AML-193 (cell line): ENCODE measurements around the gene CAMSAP1.

Experiments used
- DNase-seq, 2 experiments: peaks; one replicate each; lab custom pipeline; 2025; lab: John Stamatoyannopoulos, UW

CAMSAP1 gene

DNA sequence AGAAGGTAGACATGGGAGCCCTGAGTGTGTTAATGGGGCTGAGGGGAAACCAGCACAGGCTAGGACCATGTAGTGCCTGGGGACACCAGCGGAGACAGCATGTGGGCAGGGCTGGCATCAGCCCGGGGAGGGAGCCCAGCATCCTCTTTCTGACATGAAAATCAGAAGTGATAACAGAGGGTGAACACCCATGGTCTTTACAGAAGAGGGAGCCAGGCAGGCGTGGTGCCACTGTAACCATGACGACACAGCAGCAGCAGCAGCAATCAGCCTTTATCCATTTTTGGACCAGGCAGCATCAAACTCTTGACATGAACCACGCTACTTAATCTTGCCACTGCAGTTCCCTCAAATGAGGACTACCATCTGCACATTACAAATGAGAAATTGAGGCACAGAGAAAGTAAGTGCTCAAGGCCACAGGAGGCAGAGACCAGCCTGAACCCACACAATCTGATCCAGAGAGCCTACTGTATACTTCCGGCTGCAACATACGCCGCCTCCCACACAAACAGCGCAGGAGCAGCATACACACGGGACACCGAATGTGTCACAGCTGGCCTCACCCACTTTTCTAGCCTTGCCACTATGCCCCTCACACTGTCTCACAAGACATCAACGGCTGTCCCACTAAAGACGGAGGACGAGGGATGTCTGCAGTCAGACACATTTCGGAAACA lies 23.8 kb downstream of the CAMSAP1 start:
- no peak for DNase-seq

DNA sequence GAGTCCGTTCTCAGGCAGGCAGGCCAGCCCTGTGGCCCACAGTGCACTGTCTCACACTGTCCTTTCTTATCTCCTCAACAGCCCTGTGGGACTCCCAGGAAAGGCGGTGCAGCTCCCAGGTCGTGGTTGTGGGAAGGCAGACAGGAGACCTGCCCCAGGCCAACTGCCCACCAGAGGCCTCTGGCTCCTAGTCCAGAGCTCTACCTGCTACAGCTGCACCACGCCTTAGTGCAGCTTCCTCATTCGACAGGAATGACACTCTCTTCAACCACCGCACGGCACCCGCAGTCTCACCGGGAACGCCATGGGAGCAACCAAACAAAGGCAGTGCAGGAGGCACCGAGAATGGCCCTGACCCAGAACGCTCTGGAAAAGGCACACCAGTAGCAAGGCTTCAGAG lies 25.3 kb downstream of the CAMSAP1 start:
- no peak for DNase-seq

DNA sequence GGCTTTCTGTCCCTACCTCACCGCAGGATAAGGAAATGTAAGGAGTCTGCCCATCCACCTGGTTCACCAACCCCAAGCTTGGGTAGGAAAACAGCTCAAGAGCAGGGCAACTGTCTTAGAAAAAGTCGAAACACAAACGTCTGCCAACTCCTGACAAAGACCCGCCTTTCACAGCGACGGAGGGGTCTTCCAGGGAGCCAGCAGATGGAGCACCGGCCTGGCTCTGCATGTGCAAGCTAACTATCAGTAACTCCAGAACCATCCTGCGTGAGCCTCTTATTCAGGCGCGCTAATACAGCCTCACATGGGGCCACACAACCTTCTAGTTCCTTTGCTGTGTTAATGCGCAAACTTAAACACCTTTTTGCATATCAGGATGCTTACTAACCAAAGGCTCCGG lies 26.9 kb downstream of the CAMSAP1 start:
- DNase-seq: no peak

DNA sequence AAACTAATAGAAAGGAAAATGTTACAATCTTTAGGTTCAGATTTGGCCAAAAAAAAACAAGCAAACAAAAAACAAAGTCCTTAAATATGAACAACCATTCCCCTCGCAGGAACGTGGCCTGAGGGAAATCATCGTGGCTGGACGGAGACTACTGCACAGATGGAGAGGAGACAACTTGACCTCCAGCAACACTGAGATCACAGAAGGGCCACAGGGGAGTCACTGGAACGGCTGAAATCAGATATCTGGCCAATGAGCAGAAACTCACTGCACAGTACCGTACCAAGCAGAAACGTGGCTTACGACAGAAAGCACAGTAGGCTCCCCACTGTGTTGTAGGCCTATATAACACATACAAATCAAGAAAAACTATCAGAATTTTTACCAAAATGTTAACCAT lies 27.7 kb downstream of the CAMSAP1 start:
- no peak for DNase-seq

DNA sequence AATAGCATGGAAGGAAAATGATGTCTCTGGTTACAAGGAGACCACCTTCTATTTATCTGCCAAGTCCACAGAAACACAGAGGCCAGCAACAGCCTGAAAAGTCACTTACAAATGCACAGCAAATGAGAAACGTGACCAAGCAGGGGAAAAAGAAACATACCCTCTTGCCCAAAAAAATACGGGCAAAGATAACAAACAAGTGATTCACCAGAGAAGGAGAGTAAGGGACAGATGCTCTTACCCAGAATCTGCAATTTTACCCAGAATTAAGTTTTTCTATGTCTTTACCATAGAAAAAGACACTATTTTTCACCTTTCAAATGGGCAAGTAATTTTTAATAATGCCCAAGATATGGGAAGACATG lies 28.1 kb downstream of the CAMSAP1 start:
- DNase-seq: no peak

DNA sequence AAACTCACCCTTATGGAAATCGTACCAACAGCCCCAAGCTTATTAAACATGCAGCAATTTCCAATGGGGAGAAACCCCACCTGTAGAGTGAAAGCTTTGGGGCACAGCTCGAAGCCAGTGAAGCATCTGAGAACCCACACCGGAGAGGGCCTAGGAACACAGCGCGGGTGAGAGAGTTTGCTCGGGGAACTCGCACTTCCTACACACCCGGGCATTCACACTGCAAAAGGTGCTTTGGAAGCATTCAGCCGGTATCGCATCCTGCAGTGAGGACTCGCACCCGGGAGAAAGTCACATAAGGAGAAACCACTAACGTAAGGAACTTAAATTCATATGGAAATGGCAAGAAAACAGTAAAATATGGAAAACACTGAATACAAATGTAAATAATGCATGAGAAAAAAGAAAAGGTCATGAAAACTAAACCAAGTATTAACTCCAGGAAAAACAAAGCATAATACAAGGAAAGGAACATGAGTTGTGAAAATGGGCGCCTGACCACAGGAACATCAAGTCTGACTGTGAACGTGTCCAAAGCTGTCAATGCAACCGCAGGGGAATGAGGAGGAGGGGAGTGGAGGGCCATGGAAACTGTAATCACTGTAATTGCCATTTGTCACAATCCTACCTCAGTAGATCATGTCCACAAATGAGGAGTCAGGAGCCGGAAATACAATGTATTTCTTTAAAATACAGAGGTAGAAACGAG lies 28.7 kb downstream of the CAMSAP1 start:
- DNase-seq: no peak

DNA sequence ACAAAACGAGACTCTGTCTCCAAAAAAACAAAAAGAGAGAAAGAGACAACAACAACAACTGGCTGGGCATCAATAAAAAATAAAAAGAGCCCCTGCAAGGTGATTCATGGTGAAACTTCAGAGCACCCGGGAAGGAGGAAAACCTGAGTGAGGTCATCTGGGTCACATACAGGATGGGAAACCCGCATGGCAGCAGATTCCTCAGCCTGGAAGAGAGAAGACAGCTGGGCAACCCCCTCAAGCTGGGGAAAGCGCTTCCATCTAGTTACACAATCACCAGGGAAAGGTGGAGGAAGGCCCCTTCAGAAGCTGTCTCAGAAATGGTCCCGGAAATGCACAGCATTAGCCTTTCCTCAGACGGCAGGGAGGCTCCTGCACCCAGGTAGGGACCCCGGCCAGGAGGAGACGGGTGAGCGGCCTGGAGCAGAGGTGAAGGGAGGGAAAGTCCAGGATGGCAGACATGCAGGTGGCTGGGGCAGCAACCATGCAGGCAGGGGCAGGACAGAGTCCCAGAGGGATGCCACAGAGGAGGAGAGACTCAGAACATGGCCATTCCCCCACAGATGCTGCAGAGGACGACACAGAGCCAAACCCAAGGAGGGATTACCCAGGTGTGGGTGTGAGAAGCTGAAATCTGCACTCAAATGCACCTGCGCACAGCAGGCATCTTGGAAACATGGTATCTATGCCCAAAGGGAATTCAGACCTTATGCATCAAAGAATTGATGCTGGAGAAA lies 29.4 kb downstream of the CAMSAP1 start:
- no peak for DNase-seq

DNA sequence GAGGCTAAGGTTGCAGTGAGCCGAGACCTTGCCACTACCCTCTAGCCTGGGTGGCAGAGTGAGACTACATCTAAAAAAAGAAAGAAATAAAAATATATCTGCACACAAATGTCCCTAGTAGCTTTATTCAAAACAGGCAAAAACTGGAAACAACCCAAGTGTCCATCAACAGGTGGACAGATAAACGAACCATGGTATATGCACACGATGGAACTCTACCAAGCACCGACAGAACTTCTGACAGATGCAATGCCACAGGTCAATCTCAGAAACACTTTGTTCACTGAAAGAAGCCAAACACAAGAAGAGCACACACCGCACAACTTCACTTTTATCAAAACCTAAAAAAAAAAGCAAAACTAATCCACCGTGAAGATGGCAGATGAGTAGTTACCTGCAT lies 30.4 kb downstream of the CAMSAP1 start:
- DNase-seq: no peak

DNA sequence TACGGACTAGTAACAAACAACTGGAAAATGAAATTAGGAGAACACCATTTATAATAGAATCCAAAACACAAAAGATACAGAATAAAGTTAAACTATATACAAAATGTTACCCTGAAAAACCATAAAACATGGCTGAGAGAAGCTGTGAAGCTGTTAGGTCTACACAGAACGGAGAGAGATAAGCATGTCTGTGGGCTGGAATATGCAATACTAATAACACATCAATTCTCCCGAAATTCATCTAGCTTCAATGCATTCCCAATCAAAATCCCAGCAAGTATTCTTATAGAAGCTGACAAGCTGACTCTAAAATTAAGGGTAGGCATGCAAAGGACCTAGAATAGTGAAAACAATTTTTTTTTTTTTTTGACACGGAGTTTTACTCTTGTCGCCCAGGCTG lies 32.5 kb downstream of the CAMSAP1 start:
- no peak for DNase-seq

DNA sequence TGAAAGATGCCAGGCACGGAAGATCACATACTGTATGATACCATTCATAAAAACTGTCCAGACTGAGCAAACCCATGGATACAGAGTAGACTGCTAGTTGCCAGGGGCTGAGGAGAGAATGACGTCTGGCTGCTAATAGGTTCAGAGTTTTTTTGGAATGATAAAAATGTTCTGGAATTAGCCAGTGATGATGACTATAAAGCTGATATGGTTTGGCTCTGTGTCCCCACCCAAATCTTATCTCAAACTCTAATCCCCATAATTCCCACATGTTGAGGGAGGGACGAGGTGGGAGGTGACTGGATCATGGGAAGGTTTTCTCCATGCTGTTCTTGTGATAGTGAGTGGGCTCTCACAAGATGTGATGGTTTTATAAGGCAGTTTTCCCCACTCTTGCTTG lies 37.4 kb downstream of the CAMSAP1 start:
- DNase-seq: no peak

DNA sequence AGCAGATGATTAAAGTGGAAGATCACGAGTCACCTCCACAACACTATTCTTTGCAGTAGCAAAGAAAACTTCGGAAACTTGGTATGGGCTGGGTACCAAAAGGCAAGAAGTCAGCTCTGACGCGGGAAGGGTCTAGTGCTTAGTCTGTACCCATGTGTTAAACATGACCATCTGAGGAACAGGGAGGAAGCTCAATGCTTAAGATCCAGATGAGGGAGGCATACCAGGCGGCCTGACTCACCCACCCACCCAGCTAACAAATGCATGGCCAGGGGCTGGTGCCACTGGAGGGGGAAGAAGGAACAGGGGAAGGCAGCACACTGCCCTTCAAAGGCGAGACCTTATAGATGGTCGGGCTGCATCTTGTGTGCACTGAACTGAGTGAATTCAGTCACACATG lies 41.8 kb downstream of the CAMSAP1 start:
- DNase-seq: no peak

DNA sequence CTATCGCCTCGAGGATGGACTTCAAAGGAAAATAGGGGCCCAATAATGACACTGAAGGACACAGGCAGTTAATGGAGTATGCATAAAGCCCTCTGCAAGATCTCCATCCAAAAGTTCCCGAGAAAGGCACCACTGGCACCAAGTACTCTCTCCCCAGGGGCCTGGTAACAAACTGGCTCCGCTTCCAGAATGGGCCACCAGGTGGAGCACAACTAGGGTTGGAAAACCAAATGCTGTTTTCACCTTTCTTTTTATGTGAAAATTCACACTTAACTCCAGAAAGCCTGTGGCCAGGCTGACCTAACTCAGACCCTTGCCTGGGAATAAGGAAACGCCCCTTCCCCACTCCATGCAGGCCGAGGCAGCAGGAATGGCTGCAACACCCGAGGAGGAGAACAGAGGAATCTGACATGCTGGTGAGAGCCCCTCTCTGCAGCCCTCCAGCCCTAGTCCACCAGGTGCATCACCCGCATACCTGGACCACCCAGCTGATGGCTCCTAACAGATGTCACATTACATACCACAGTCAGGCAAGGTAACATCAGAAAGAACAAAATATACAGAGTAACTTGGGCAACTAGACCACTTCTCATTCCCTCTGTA lies 42.8 kb downstream of the CAMSAP1 start:
- DNase-seq: peak; percentile 17 to 34

DNA sequence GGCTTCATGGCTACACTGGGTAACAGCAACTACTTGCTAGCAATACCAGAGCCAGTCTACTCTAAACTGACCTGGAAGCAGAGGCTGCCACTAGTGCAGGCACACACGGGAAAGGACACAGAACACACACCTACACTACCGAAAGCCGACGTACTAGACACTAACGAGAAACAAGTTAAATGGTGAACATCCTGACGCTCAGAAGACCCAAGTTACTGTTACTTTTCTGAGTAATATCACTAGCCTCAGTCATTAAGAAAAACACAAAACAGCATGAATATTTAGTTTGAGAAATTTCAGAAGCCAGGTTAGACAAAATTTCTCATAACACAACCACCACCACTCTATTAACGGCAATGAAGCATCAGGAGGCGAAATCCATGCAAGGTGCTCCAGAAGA lies 44.5 kb downstream of the CAMSAP1 start:
- DNase-seq: no peak

DNA sequence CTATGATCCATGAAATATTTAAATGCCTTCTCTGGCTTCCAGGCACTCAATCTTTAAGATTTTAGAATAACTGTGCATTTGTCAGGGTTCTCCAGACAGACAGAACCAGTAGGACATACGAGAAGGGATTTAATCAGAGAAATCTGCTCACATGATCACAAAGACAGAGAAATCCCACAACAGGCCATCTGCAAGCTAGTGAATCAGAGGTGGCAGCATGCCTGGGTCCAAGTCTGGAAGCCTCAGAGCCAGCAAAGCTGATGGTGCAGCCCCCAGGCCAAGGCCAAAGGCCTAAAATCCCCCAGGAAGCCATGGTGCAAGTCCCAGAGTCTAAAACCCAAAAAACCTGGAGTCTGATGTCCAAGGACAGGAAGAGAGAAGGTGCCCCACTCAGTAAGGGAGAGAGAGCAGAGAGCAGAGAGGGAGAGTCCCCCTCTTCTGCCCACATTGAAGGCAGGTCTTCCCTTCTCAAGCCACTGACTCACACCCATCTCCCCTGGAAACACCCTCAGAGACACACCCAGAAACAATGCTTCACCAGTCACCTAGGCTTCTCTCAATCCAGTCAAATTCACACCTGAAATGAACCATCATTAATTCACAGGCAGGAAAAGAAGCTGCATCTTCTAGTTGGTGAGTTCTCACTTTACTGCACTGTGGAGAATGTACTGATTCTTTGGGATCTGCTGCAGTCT lies 48.7 kb downstream of the CAMSAP1 start:
- no peak for DNase-seq

DNA sequence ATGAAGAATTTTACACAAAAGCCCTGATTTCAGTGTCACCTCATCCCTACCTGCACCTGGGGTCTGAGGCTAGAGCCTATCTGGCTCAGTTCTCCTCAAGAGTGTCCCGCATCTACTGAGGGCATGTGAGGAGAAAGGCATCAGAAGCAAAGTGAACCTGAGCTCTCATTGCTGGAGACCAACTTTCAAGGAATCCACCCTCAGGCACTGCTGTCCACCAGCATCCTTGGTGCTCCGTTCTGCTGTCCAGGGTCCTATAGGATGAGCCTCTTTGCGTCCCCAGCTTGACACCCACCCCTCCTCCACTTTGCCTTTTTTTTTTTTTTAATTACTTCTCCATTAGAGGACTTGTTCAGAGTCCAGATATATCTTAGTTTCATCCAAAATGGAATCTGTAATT lies 49.5 kb downstream of the CAMSAP1 start:
- DNase-seq: no peak

DNA sequence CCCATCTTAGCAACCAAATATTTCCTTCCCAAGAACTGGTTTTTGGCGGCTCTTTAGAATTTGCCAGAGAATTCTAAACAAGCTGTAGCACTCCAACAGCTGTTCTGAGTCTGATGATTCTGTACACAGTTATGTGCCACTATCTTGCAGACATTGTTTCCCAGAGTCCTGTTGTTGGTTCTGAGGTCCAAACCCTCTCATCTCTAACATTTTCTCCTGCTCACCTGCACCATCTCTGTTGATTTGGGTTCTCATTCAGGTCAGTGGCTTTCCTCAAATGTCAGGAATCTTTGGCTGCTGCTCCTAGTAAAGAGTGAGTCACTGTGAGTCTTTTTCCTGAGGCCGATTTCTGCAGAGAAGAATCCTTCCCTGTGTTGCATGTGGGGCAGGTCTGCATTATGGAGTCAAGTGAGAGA lies 50.0 kb downstream of the CAMSAP1 start:
- DNase-seq: no peak

DNA sequence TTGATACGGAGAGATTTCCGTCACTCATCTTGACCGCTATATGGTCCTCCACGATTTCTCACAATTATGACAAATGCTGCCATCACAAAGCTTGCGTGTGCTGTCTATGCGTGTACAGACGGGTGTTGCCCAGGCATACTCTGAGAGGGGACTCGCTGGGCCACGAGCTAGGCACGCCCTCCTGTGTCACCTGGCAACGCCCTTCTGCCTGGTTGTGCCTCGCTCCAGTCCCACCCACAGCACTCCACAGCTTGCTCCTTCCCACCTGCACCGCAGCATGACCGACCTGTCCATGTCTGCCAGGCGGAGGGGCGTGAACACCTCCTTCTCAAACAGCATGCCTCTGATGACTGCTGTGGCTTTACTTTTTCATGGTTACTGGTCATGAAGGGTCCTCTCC lies 55.6 kb downstream of the CAMSAP1 start:
- no peak for DNase-seq

DNA sequence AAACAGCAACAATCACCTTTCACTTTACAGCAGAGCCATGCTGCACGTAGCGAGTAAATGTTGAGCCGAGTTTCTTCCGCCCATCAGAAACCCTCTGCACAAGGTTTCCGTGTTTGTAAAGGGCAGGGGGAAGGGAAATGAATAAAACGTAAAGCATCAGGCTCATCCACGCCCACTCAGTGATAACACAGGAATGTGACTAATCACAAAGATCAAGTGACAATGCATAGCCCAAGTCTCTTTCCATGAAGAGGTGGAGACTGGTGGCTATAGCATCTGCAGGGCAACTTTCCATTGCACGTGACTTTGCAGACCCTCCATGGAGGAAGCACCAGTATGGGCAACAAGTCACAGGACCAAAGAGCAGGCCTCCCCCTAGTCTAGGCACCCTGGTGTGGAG lies 56.6 kb downstream of the CAMSAP1 start:
- no peak for DNase-seq

DNA sequence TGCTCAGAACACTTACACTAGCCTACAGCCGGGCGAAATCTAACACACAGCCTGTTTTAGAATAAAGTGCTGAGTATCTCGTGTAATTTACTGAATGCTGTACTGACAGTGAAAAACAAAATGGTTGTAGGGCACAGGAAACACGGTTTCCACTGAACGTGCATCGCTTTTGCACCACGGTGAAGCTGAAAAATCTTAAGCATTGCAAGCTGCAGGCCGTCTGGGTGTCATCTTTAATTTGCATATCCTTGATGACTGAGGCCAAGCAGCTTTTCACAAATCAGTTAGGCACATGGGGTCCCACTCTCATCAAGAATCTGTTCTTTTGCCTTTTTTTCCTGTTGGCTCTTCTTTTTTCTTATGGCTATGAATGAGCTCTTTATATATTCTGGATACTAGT lies 58.2 kb downstream of the CAMSAP1 start:
- DNase-seq: no peak

DNA sequence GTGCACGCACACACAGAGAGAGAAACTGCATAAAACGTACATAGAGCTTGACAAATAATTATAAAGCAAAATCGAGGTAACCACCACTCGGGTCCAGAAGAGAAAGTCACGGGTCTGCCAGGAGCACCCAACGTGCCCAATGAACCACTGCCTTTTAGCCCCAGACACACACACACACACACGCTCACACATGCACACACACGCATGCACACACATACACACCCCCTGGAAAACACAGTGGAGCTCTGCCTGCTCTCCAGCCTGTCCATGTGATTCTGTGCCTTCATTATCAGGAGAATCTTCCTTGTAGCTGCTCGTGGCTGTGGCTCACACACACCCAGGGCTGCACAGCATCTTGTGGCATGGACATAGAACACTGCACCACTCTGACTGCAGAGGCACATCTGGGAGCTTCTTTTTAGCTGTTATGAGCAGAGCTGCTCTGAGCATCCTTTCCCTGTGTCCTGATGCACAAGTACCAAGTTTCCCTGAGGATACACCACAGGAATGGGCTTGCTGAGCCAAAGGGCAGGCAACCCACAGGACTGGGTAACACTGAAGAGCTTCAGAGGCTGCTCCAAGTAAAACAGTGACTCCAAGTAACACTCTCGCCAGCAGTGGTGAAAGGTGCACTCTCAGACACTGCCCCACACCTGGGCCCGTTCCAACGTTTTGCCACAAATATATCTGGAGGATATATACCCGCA lies 58.9 kb downstream of the CAMSAP1 start:
- DNase-seq: no peak

DNA sequence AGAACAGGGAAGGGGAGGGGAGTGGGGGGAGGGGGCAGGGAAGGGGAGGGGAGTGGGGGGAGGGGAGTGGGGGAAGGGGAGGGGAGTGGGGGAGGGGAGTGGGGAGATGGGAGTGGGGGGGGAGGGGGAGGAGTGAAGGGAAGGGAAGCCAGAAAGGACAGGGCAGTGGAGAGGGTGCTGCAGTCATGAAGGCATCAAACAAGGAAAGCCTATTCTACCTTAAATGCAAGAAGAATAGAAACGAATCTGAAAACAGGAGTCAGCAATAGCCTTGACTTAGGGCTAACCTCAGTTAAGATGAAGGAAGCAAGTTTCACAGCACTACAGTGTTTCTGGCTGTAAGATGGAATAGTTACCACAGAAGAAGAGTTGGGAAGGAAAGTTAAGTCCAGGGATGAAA lies 59.5 kb downstream of the CAMSAP1 start:
- DNase-seq: no peak

DNA sequence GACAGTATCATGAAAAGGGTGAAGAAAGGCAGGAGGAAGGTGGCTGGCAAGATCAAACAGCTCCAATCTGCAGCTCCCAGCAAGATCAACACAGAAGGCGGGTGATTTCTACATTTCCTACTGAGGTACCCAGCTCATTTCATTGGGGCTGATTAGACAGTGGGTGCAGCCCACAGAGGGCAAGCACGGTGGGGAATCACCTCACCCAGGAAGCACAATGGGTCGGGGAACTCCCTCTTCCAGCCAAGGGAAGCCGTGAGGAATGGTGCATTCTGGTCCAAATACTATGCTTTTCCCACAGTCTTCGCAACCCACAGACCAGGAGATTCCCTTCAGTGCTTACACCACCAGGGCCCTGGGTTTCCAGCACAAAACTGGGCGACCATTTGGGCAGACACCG lies 66.8 kb downstream of the CAMSAP1 start:
- DNase-seq: no peak
